HG03565 (cell line): Measurements from ENCODE around the gene HS2ST1.
A peak's percentile ranks its signal among the peaks of the same experiment; 100 is the strongest.
"Not testable (repeated sequence)": the region's sequence is repeated elsewhere in the genome, so short reads cannot be mapped to it uniquely, and the experiment has no call there.

Experiments
- ATAC-seq: cut with Tn5 transposase; IDR thresholded peaks from one replicate; pipeline ENCODE4 v1.9.1; 2021; ENCODE audit warnings: mild to moderate bottlenecking, moderate library complexity; ENCODE audit not compliant: unreplicated experiment

Gene HS2ST1

GRCh38 chr1:87004857-87005256 is 90.4 kb downstream of the HS2ST1 start:
- no peak for ATAC-seq

DNA sequence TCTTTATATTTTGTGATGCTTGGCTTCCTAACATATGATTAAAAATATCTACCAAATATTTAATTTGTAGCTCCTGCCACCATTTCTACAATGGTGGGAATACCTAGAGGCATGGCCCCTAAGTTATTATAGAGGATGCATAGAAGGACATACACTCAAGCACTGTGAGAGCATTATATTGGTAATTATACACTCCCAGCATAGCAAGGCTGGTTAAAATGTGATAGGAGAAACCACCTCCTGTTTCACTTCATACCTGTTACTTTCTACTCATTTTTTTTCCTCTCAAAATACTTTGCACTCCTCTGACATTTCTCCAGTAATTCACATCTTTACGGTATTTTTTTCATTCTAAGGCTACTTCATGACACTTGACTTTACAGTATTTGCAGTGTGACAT is 92.9 kb downstream of the HS2ST1 start:
- no peak for ATAC-seq

DNA sequence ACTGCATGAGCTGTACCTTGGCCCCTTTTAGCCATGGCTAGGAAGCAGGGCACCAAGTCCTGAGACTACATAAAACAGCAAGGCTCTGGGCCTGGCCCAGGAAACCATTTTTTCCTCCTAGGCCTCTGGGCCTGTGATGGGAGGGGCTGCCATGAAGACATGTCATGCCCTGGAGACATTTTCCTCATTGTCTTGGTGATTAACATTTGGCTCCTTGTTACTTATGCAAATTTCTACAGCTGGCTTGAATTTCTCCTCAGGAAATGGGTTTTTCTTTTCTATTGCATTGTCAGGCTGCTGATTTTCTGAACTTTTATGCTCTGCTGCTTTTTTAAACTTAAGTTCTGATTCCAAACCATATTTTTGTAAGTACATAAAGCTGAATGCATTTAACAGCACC is 99.0 kb downstream of the HS2ST1 start:
- ATAC-seq = not testable (repeated sequence)

DNA sequence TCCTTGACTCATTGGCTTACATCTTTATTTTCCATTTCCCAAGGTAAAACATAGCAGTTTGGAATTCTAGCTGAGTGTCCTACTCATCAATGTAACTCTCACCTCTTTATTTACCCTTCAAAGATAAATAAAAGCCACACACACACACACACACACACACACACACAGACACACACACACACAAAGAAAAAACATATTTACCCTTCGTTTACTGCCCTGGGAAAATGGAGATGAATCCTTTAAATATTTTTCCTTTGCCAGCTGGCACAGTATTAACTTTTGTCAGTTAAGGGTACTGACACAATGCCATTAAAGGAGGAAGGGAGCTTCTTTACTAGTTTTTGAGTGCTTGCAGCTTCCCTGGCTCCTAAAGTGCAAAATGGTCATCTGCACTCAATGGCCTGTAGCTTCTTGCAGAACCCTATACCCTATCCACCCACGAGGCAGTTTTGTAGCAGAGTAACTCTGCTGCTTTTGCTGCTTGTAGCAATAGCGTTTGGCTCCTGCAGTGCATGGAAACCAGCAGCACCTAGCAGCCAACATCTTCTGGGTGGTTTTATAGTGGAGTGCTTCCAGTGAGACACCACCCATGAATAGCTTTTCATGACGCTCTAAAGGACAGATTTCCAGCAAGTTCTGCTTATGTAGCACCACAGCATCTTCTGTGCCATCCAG is 103.7 kb downstream of the HS2ST1 start:
- no peak for ATAC-seq

- no peak for ATAC-seq
Observed at GRCh38 chr1:87023326-87023725, 108.9 kb downstream of the HS2ST1 start.

- ATAC-seq = peak; percentile 77
Observed at GRCh38 chr1:87024936-87025540, 110.6 kb downstream of the HS2ST1 start.

DNA sequence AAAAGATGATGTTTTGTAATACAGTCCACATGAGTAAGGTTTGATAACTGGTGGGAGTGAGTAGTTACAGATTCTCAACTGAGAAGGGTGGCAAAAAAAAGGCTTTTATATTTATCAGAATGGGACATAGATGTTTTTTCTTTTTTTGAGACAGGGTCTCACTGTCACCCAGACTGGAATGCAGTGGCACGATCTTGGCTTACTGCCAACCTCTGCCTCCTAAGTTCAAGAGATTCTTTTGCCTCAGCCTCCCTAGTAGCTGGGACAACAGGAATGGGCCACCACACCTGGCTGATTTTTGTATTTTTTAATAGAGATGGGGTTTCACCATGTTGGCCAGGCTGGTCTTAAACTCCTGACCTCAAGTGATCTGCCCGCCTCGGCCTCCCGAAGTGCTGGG is 113.1 kb downstream of the HS2ST1 start:
- not testable (repeated sequence) for ATAC-seq

GRCh38 chr1:87028576-87028975 is 114.1 kb downstream of the HS2ST1 start:
- no peak for ATAC-seq

DNA sequence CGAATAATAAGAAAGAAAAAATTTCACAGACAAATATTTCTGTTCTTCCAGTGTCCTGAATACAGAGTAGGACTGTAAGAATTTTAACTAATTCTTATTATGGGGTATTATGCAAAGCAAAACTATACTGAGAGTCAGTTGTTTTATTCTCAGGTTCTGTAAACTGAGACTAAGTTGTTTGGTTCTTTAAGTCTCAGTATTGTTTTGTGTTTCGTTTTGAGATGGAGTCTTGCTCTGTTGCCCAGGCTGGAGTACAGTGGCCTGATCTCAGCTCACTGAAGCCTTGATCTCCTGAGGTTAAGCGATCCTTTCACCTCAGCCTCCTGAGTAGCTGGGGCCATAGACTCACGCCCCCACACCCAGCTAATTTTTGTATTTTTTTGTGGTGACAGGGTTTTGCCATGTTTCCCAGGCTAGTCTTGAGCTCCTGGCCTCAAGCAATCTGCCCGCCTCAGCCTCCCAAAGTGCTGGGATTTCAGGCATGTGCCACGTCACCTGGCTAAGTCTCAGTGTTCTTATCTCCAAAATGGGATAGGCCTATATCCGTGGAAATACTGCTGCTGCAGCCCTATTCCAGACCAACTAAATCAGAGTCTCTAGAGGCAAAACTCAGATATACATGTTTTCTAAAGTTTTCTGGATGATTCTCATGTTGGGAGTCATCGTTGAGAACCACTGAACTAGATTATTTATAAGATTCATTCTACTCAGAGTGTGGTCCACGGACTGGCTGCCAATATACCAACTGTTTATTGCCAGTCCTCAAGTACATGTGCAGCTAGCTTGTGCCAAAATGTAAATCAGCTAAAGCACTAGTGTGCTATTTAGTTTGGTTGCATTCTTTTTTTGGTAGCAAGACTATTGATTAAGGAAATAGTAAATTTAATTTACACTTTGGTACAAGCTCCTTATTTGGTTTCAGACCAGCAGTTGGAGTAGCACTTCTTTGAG is 116.6 kb downstream of the HS2ST1 start:
- ATAC-seq = peak; percentile 90

GRCh38 chr1:87034351-87034750 is 119.9 kb downstream of the HS2ST1 start:
- no peak for ATAC-seq

- ATAC-seq = no peak
Observed at GRCh38 chr1:87039096-87039495, 124.7 kb downstream of the HS2ST1 start.

DNA sequence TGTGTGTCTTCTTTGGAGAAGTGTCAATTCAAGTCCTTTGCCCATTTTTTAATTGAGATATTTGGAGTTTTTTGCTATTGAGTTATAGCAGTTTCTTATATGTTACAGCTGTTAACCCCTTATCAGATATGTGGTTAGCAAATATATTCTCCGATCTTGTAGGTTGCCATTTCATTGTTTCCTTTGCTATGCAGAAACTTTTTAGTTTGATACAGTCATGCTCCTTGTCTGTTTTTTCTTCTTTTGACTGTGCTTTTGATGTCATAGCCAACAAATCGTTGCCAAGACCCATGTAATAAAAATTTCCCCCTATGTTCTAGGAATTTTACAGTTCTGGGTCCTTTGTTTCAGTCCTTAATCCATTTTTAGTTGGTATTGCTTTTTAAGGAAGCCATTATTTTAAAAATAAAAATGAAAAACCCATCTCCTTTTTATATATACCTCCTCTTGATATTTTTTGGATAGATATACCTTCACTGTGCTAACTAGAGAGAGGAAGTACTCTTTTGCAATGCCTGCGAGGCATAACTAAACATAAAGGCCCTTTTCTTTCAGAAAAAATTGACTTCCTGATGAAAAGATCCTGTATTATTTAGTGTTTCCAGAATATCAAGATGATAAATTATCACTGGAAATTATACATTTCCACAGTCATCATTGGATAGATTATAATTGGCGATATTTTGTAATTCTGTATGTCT is 127.8 kb downstream of the HS2ST1 start:
- ATAC-seq = no peak

- ATAC-seq = peak; percentile 27
Observed at GRCh38 chr1:87044424-87044823, 130.0 kb downstream of the HS2ST1 start.

DNA sequence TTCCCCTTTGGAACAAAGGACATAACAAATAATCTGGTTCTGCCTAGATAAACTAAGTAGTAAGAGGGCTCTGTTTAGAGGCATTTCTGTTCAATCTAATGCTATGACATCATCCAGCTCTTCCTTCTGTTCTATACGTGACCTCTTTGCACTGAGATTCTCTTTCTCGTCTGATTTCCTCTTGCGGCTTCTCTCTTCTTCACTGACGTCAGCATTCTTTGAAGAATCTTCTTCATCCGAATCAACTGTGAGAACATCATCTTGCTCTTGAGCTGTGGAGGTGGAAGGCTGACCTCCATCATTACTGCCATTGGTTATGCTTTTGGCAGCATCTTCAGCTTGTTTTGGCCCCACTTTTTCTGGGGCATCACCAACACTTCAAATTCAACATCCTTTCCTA is 130.4 kb downstream of the HS2ST1 start:
- peak; percentile 49 for ATAC-seq

- ATAC-seq = peak; percentile 35
Observed at GRCh38 chr1:87045761-87046304, 131.4 kb downstream of the HS2ST1 start.

DNA sequence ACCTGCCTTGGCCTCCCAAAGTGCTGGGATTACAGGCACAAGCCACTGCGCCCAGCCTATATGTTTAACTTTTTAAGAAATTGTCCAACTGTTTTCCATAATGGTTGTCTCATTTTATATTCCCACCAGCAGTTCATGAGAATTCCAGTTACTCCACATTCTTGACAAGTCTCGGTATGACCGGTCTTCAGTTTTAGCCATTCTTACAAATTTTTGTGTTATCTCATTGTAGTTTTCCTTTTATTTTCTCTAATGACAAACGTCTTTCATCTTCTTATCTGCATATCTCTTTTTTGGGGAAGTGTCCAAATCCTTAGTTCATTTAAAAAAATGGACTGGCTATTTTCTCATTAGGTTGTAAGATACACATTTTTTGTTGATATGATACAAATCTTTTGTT is 132.5 kb downstream of the HS2ST1 start:
- no peak for ATAC-seq

- no peak for ATAC-seq
Observed at GRCh38 chr1:87048237-87048636, 133.8 kb downstream of the HS2ST1 start.

GRCh38 chr1:87051965-87052364 is 137.5 kb downstream of the HS2ST1 start:
- no peak for ATAC-seq

- ATAC-seq = no peak
Observed at GRCh38 chr1:87052400-87052799, 138.0 kb downstream of the HS2ST1 start.

GRCh38 chr1:87052961-87053360 is 138.5 kb downstream of the HS2ST1 start:
- no peak for ATAC-seq

- ATAC-seq = no peak
Observed at GRCh38 chr1:87053446-87053845, 139.0 kb downstream of the HS2ST1 start.
